DOHH2 (cell line): ENCODE data around the gene RMI1.

ENCODE experiments used
- H3F3A ChIP-seq: fragments of 200-600 bp; sonication (generic), shearing (Covaris generic); 2 replicates; pipeline ENCODE4 v1.6.0; 2016; ENCODE audit warnings: antibody characterized with exemption, mild to moderate bottlenecking; ENCODE audit not compliant: control insufficient read depth, insufficient read depth
- H3K27ac ChIP-seq: fragments of 200-600 bp; sonication (generic); 2 replicates; pipeline ENCODE4 v1.5.1; 2014; ENCODE audit warnings: low read depth, mild to moderate bottlenecking, low read length, moderate library complexity
- H3K27me3 ChIP-seq: fragments of 200-600 bp; sonication (generic); 2 replicates; pipeline ENCODE4 v1.6.1; 2014; ENCODE audit warnings: mild to moderate bottlenecking, low read length, mixed read lengths; ENCODE audit not compliant: control insufficient read depth
- H3K36me3 ChIP-seq: fragments of 200-600 bp; sonication (generic); 2 replicates; pipeline ENCODE4 v1.6.1; 2014; ENCODE audit warnings: mild to moderate bottlenecking, low read length, moderate library complexity, mixed read lengths; ENCODE audit not compliant: control insufficient read depth
- H3K4me1 ChIP-seq: fragments of 200-600 bp; sonication (generic); 2 replicates; pipeline ENCODE4 v1.6.1; 2014; ENCODE audit warnings: mild to moderate bottlenecking, low read length, mixed read lengths; ENCODE audit not compliant: control insufficient read depth
- H3K4me2 ChIP-seq: fragments of 200-600 bp; sonication (generic); 2 replicates; pipeline ENCODE4 v1.6.0; 2014; ENCODE audit warnings: mild to moderate bottlenecking, low read length, moderate library complexity
- H3K4me3 ChIP-seq: fragments of 200-600 bp; sonication (generic); 2 replicates; pipeline ENCODE4 v1.5.1; 2014; ENCODE audit warnings: mild to moderate bottlenecking, low read length, mixed read lengths
- H3K79me2 ChIP-seq: fragments of 200-600 bp; sonication (generic); 2 replicates; pipeline ENCODE4 v1.6.1; 2014; ENCODE audit warnings: mild to moderate bottlenecking, low read length, mixed read lengths; ENCODE audit not compliant: control insufficient read depth
- H3K9me2 ChIP-seq: fragments of 200-600 bp; sonication (generic); replicated peaks from 2 replicates; pipeline ENCODE4 v1.6.1; 2014; ENCODE audit warnings: mild to moderate bottlenecking, low read length, mixed read lengths; ENCODE audit not compliant: control insufficient read depth
- H3K9me3 ChIP-seq: fragments of 200-600 bp; sonication (generic); 2 replicates; pipeline ENCODE4 v1.6.1; 2014; ENCODE audit warnings: antibody characterized with exemption, low read length, mixed read lengths; ENCODE audit not compliant: control insufficient read depth, insufficient read depth
- H4K20me1 ChIP-seq: fragments of 200-600 bp; sonication (generic); 2 replicates; pipeline ENCODE4 v1.6.0; 2014; ENCODE audit warnings: low read depth, mild to moderate bottlenecking, antibody characterized with exemption, low read length, moderate library complexity; ENCODE audit not compliant: control insufficient read depth, insufficient read depth
- CTCF ChIP-seq: fragments of 200-600 bp; sonication (generic); IDR thresholded peaks from one replicate; pipeline ENCODE4 v1.5.1; 2014; ENCODE audit warnings: antibody characterized with exemption, mild to moderate bottlenecking, low read depth, low read length; ENCODE audit not compliant: poor library complexity, severe bottlenecking
- EZH2phosphoT487 ChIP-seq: fragments of 200-600 bp; sonication (generic); IDR thresholded peaks from 2 replicates; pipeline ENCODE4 v1.6.1; 2017; ENCODE audit warnings: borderline replicate concordance, mild to moderate bottlenecking, antibody characterized with exemption, low read length, moderate library complexity, mixed read lengths

The RMI1 gene

GRCh38 chr9:83956086-83956435, 24.5 kb upstream of the RMI1 start:
- H4K20me1 ChIP-seq = no peaks in the 10 kb centered on the region
- H3K4me1 ChIP-seq = peaks cover 20% of the 10 kb centered on the region
- no peaks in the 10 kb centered on the region for H3K9me2 ChIP-seq
- no peaks in the 10 kb centered on the region for H3K9me3 ChIP-seq
- peaks cover 18% of the 10 kb centered on the region for H3K36me3 ChIP-seq
- peaks cover 5% of the 10 kb centered on the region; the same call in 1 of the 2 replicates for H3F3A ChIP-seq
- H3K4me3 ChIP-seq = peak overlapping the region; percentile 93
- peaks cover 13% of the 10 kb centered on the region for H3K79me2 ChIP-seq
- H3K27me3 ChIP-seq = no peaks in the 10 kb centered on the region
- TF ChIP-seq CTCF = no peak
- no peak for TF ChIP-seq EZH2phosphoT487
- peak overlapping the region; percentile 97 for H3K4me2 ChIP-seq
- peak overlapping the region; percentile 47 for H3K27ac ChIP-seq

DNA sequence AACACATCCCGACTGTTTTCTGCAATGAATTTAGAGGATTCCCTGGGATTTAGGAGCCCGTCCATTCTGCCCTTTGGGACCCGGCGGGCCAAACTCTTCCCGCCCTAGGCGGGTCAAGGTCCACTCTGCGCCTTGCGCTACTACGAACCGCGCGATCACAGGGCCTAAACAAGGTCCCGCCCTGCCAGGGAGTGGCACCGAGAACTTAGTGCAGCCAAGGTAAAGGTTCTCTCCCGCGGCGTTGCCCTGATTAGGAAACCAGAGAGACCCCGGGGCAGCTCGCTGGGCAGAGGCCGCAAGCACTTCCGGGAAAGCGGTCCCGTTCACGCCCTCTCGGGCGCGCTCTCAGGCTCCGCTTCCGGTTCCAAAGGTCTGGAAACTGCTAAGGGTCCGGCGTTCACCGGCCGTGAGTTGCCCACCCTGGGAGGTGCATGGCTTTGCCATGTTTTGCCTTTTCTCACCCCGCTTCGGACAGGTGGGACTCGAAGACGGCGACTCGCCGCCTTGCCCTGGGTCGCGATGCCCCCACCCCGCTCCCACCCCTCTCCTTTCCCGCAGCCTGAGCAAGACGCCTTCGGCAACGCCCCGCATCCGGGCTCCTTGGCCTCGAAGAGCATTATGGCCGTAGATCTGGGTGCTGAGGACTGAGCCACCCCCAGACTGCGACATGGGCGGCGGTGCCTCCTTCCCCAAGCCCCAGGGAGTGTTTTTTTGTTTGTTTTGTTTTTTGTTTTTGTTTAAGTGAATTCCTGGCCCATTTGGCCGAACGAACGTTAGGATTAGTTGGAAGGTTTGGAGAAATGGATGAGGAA, 24.0 kb upstream of the RMI1 start:
- Histone ChIP-seq H4K20me1 (no peaks in the 10 kb centered on the region), H3K9me2 (no peaks in the 10 kb centered on the region), H3K4me2 (peak overlapping the region; percentile 97), H3K9me3 (no peaks in the 10 kb centered on the region), H3K36me3 (peaks cover 17% of the 10 kb centered on the region), H3K79me2 (peaks cover 13% of the 10 kb centered on the region), H3K4me3 (peak overlapping the region; percentile 93), H3K4me1 (peaks cover 20% of the 10 kb centered on the region), H3F3A (peaks cover 5% of the 10 kb centered on the region; the same call in 1 of the 2 replicates), H3K27ac (peak overlapping the region; percentile 47), H3K27me3 (no peaks in the 10 kb centered on the region)
- TF ChIP-seq CTCF (no peak), EZH2phosphoT487 (no peak)

- no peaks in the 10 kb centered on the region for H3K27me3 ChIP-seq
- H3K4me1 ChIP-seq = peaks cover 20% of the 10 kb centered on the region
- H3F3A ChIP-seq = peaks cover 5% of the 10 kb centered on the region; the same call in 1 of the 2 replicates
- H3K4me3 ChIP-seq = peak overlapping the region; percentile 93
- peaks cover 13% of the 10 kb centered on the region for H3K36me3 ChIP-seq
- peak overlapping the region; percentile 47 for H3K27ac ChIP-seq
- H3K9me3 ChIP-seq = no peaks in the 10 kb centered on the region
- H3K4me2 ChIP-seq = peak overlapping the region; percentile 97
- H4K20me1 ChIP-seq = no peaks in the 10 kb centered on the region
- no peaks in the 10 kb centered on the region for H3K9me2 ChIP-seq
- peaks cover 13% of the 10 kb centered on the region for H3K79me2 ChIP-seq
- TF ChIP-seq CTCF = no peak
- no peak for TF ChIP-seq EZH2phosphoT487
These were observed 23.4 kb upstream of the RMI1 start for GRCh38 chr9:83957248-83957513.
